Osteoblast (primary cell): ENCODE measurements around the gene KIF17. TPM values are rescaled to one million over a fixed set of nuclear protein-coding genes. Genes with fewer than 3 reads are reported as not detected.

ENCODE experiments used
- DNase-seq: peaks from one replicate; pipeline ENCODE4 v3.0.0; 2011; ENCODE audit warnings: low spot score, mixed read lengths; ENCODE audit not compliant: insufficient read length; ENCODE audit errors: missing footprints
- H2AFZ ChIP-seq: 2 replicates; pipeline ENCODE4 v1.6.0; 2011; ENCODE audit warnings: mild to moderate bottlenecking, low read length
- H3K27ac ChIP-seq: 2 replicates; pipeline ENCODE4 v1.5.1; 2011; ENCODE audit warnings: mild to moderate bottlenecking, low read depth, low read length, moderate library complexity
- H3K27me3 ChIP-seq: 2 replicates; pipeline ENCODE4 v1.6.0; 2012; ENCODE audit warnings: mild to moderate bottlenecking, control low read depth, inconsistent platforms, low read length, moderate library complexity; ENCODE audit not compliant: insufficient read depth
- H3K36me3 ChIP-seq: 2 replicates; pipeline ENCODE4 v1.5.1; 2011; ENCODE audit warnings: mild to moderate bottlenecking, low read length, control low read depth, moderate library complexity; ENCODE audit not compliant: insufficient read depth
- H3K4me1 ChIP-seq: 2 replicates; pipeline ENCODE4 v1.5.1; 2011; ENCODE audit warnings: mild to moderate bottlenecking, low read length, control low read depth, moderate library complexity; ENCODE audit not compliant: insufficient read depth
- H3K4me2 ChIP-seq: 2 replicates; pipeline ENCODE4 v1.6.0; 2011; ENCODE audit warnings: mild to moderate bottlenecking, low read length; ENCODE audit not compliant: insufficient read depth
- H3K4me3 ChIP-seq: fragments of 200-600 bp; sonication (generic); 3 replicates; pipeline ENCODE4 v1.5.1; 2012; ENCODE audit warnings: mild to moderate bottlenecking, low read length, inconsistent platforms; ENCODE audit not compliant: insufficient read depth
- H3K79me2 ChIP-seq: 2 replicates; pipeline ENCODE4 v1.6.0; 2012; ENCODE audit warnings: mild to moderate bottlenecking, low read length, control low read depth, inconsistent platforms; ENCODE audit not compliant: insufficient read depth
- H3K9me3 ChIP-seq: 2 replicates; pipeline ENCODE4 v1.5.1; 2011; ENCODE audit warnings: low read depth, low read length, control low read depth
- H4K20me1 ChIP-seq: 2 replicates; pipeline ENCODE4 v1.6.0; 2012; ENCODE audit warnings: mild to moderate bottlenecking, low read length, control low read depth; ENCODE audit not compliant: insufficient read depth
- CTCF ChIP-seq: IDR thresholded peaks from 2 replicates; pipeline ENCODE4 v1.5.1; 2011; ENCODE audit warnings: mild to moderate bottlenecking, low read depth, low read length, moderate library complexity; ENCODE audit errors: extremely low read depth
- total RNA-seq: library from RNA; depleted of rRNA; stranded (reverse); fragments of >200 nt; gene quantifications from 2 replicates; pipeline ENCODE4 v1.2.3, GENCODE V29; 2012

Gene KIF17
- total RNA-seq, 1 donor = 0.36 TPM

GRCh38 chr1:20689645-20690056 lies 28.2 kb downstream of the KIF17 start:
- Histone ChIP-seq H2AFZ (no peak overlapping the region), H3K36me3 (no peaks in the 10 kb centered on the region), H3K27ac (no peak overlapping the region), H3K9me3 (no peaks in the 10 kb centered on the region), H3K4me3 (no peak overlapping the region), H3K4me2 (no peak overlapping the region), H3K27me3 (no peaks in the 10 kb centered on the region), H3K4me1 (no peaks in the 10 kb centered on the region), H4K20me1 (no peaks in the 10 kb centered on the region), H3K79me2 (no peaks in the 10 kb centered on the region)
- peak; percentile 23 for DNase-seq
- no peak for TF ChIP-seq CTCF

GRCh38 chr1:20686883-20687725 lies 30.7 kb downstream of the KIF17 start:
- no peak overlapping the region for H2AFZ ChIP-seq
- DNase-seq = peak; percentile 69
- H4K20me1 ChIP-seq = no peaks in the 10 kb centered on the region
- no peaks in the 10 kb centered on the region for H3K4me1 ChIP-seq
- H3K27me3 ChIP-seq = no peaks in the 10 kb centered on the region
- no peak overlapping the region for H3K27ac ChIP-seq
- no peak overlapping the region for H3K4me2 ChIP-seq
- no peak overlapping the region for H3K4me3 ChIP-seq
- no peaks in the 10 kb centered on the region for H3K36me3 ChIP-seq
- no peak for TF ChIP-seq CTCF
- H3K9me3 ChIP-seq = no peaks in the 10 kb centered on the region
- H3K79me2 ChIP-seq = no peaks in the 10 kb centered on the region

- H4K20me1 ChIP-seq = no peaks in the 10 kb centered on the region
- H2AFZ ChIP-seq = no peak overlapping the region
- peak; percentile 44 for DNase-seq
- no peak overlapping the region for H3K27ac ChIP-seq
- H3K27me3 ChIP-seq = no peaks in the 10 kb centered on the region
- no peaks in the 10 kb centered on the region for H3K4me1 ChIP-seq
- no peak for TF ChIP-seq CTCF
- H3K36me3 ChIP-seq = no peaks in the 10 kb centered on the region
- no peak overlapping the region for H3K4me2 ChIP-seq
- no peaks in the 10 kb centered on the region for H3K79me2 ChIP-seq
- H3K4me3 ChIP-seq = no peak overlapping the region
- no peaks in the 10 kb centered on the region for H3K9me3 ChIP-seq
Measured at GRCh38 chr1:20685741-20686140, 32.1 kb downstream of the KIF17 start.

- Histone ChIP-seq H3K9me3 (no peaks in the 10 kb centered on the region), H3K36me3 (no peaks in the 10 kb centered on the region)
- peak; percentile 25 for DNase-seq
Measured at GRCh38 chr1:20685099-20685662, 32.6 kb downstream of the KIF17 start.

More at GRCh38 chr1:20685099-20685662, 32.6 kb downstream of the KIF17 start:
- H2AFZ ChIP-seq = no peak overlapping the region
- H3K4me3 ChIP-seq = no peak overlapping the region
- H3K79me2 ChIP-seq = no peaks in the 10 kb centered on the region
- no peaks in the 10 kb centered on the region for H3K27me3 ChIP-seq
- no peak overlapping the region for H3K4me2 ChIP-seq
- no peak overlapping the region for H3K27ac ChIP-seq
- no peaks in the 10 kb centered on the region for H3K4me1 ChIP-seq
- no peaks in the 10 kb centered on the region for H4K20me1 ChIP-seq
- TF ChIP-seq CTCF = no peak
